Stimulated activated CD8-positive, alpha-beta memory T cell treated with anti-CD3 and anti-CD28 coated beads, Interleukin-4, amount 100 ng/mL, for 24 hours (primary cell): Measurements from ENCODE around the gene RAD51B.
A peak's percentile ranks its signal among the peaks of the same experiment; 100 is the strongest.
"Not testable (repeated sequence)": the region's sequence is repeated elsewhere in the genome, so short reads cannot be mapped to it uniquely, and the experiment has no call there.

ENCODE experiments used
- DNase-seq: peaks from one replicate; pipeline ENCODE4 v3.0.0-alpha.2; 2020; ENCODE audit warnings: low read depth

RAD51B gene

GRCh38 chr14:68279437-68279720, 459.8 kb downstream of the RAD51B start:
- DNase-seq: no peak

GRCh38 chr14:68279777-68280233, 460.2 kb downstream of the RAD51B start:
- no peak for DNase-seq

- DNase-seq: no peak
Measured at GRCh38 chr14:68281497-68281896, 461.9 kb downstream of the RAD51B start.

GRCh38 chr14:68282479-68283377, 463.1 kb downstream of the RAD51B start:
- DNase-seq: no peak

GRCh38 chr14:68283378-68284123, 464.0 kb downstream of the RAD51B start:
- peak; percentile 40 for DNase-seq

- no peak for DNase-seq
Measured at GRCh38 chr14:68284333-68284732, 464.8 kb downstream of the RAD51B start.

GRCh38 chr14:68284834-68285233, 465.3 kb downstream of the RAD51B start:
- no peak for DNase-seq

- DNase-seq: peak; percentile 44
Measured at GRCh38 chr14:68285421-68286179, 466.0 kb downstream of the RAD51B start.

GRCh38 chr14:68286667-68287066, 467.1 kb downstream of the RAD51B start:
- DNase-seq: no peak

- not testable (repeated sequence) for DNase-seq
Measured at GRCh38 chr14:68289452-68289851, 469.9 kb downstream of the RAD51B start.

- DNase-seq: no peak
Measured at GRCh38 chr14:68291820-68292219, 472.2 kb downstream of the RAD51B start.

GRCh38 chr14:68292441-68293215, 473.0 kb downstream of the RAD51B start:
- DNase-seq: no peak

- DNase-seq: no peak
Measured at GRCh38 chr14:68293404-68293803, 473.8 kb downstream of the RAD51B start.

GRCh38 chr14:68295316-68295816, 475.8 kb downstream of the RAD51B start:
- DNase-seq: no peak

- DNase-seq: no peak
Measured at GRCh38 chr14:68297039-68297438, 477.5 kb downstream of the RAD51B start.

GRCh38 chr14:68297876-68298468, 478.4 kb downstream of the RAD51B start:
- no peak for DNase-seq

GRCh38 chr14:68300608-68301007, 481.0 kb downstream of the RAD51B start:
- DNase-seq: no peak

GRCh38 chr14:68301219-68301618, 481.6 kb downstream of the RAD51B start:
- DNase-seq: no peak

GRCh38 chr14:68302938-68303337, 483.4 kb downstream of the RAD51B start:
- not testable (repeated sequence) for DNase-seq

GRCh38 chr14:68305738-68306137, 486.2 kb downstream of the RAD51B start:
- no peak for DNase-seq
